HS-27A (cell line): Measurements from ENCODE around the gene DNAJC5G.
"Not testable (repeated sequence)": the region's sequence is repeated elsewhere in the genome, so short reads cannot be mapped to it uniquely, and the experiment has no call there.

Source experiments
- DNase-seq: peaks from one replicate; pipeline ENCODE4 v3.0.0-alpha.2; 2012; ENCODE audit warnings: low read depth, missing footprints

The DNAJC5G gene

GRCh38 chr2:27255187-27255586 is 20.0 kb upstream of the DNAJC5G start:
- DNase-seq, result no peak

GRCh38 chr2:27255660-27256059 is 19.6 kb upstream of the DNAJC5G start:
- peak; percentile 58 for DNase-seq

GRCh38 chr2:27256855-27257454 is 18.3 kb upstream of the DNAJC5G start:
- DNase-seq, result no peak

- no peak for DNase-seq
Measured at GRCh38 chr2:27258051-27258450, 17.2 kb upstream of the DNAJC5G start.

DNA sequence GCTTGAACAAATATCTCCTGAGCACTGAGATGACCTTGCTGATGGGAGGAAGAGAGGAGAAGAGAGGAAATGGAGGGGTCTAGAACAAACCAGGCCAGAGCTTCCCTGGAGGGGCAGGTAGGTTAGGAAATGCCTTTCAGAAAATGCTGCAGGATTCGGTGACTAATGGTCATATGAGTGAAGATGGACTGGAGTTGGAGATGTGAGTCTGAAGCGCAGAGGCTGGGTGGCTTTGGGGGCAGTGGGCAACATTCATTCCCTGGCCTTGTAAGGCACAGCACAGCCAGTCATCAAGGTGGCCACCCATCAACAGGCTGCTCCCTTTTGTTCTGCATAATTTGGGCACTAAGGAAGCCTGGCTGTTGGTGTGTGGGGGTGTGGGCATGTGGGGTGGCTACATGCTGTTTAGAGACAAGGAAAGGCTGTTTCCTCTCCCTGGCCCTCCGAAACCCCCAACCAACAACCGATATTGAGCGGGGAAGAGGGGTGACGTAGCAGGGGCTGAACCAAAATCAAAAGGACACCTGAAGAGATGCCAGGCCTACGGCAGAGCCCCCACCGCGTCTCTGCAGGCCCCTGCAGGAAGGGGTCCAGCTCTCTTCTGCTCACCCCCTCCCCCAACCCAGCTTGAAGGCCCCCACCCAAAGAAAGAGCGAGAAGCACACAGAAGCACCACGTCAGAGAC is 13.8 kb upstream of the DNAJC5G start:
- DNase-seq, result no peak

DNA sequence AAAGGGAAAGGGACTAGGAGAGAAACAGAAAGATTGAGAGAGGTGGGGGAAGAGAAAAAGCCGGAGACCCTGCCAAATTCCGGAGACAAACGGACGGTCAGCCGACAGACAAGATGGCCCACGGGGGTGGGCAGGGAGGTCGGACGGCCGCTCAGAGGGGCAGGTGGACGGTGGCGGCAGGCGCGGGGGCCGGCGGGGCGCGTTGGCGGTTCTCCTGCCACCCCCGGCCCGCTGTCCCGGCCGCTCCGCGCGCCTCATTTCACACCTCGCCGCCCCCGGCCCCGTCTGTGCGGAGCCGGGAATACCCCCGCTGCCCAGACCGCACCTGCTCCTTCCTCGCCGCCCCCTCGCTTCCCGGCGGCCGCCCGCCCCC is 13.3 kb upstream of the DNAJC5G start:
- no peak for DNase-seq

DNA sequence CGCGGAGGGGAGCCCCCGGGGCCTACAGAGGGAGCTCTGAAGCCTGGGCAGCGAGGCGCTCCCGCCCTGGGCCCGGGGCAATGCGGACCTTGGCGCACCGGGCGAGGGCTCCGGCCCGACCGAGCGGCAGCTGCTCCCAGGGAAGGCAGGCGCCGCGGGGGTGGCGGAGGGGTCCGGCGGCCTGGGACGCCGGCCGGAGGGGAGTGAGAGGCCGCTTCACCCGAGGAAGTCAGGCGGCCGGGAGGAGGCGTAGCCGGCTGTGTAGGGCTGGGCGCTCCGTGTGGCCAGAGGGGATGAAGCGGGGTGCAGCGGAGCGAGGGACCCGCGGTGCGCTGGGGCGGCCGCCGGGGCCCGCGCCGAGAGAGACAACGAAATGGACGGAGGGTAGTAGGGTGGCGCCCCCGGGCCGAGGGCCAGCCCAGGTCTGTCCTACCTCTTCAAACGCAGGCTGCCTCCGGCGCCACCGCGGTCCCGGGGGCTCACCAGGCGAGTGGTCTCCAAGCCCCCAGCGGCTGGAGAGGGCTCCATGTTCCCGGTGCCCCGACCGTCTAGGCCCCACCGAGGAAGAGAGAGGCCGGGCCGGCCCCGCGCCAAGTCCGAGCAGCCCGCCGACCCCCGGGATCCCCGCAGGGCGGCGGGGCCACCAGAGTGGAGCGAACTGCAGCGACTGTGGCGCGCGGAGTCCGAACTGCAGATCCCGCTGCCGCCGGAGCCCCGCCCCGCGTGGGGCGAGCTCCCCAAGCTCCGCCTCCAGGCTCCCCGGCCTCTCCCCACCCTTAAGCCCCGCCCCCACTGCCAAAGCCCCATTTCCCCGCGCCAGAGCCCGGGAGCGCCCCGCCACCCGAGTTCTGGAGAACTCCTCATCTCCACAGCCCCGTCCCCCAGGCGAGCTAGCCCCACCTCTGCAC is 12.6 kb upstream of the DNAJC5G start, which contains the start of gene SLC30A3:
TSS of gene SLC30A3 (minus strand) at position 669 of the 908 bp plus-strand sequence. CDS start at position 528, 141 bp downstream.
- DNase-seq, result no peak

DNA sequence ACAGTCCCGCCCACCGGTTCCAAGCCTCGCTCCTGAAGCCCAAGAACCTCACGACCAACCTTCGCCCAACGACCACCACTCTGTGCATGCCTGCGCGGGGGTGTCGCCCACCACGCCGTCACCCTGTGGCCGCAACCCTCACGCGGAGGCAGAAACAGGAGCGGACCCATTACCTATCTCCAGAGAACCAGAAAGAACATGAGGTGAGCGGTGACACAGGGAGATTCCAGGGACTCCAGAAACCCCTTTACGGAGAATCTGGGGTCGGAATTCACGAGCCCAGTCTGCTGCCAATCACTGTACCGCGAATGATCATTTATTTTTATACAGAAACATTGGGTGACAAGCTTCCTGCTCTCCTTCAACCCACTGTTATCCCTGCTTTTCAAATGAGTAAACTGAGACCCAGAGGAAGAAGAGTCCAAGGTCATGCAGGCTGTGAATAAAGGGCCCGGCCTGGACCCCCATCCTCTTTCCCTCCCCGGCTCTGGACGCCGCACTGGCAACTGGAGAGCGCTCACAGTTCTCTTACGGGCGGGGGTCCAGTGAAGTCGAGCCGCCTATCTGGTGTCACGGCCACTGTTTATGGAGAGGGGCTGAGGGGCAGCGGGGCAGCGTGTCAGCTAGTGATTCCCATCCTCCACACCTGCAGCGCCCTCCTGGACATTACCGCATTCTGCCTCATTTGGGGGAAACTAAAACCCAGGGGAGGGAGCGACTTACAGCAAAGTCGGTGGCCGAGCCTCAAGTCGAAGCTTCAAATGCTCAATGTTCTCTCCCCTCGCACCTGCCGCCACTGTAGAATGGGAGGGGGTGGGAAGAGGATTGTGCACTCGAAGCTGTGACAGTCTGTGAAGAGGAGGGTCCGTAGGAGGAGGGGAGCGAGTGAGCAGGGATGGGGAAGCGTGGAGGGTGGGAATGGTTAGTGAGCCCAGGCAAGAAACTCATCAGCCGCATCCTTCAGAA is 11.7 kb upstream of the DNAJC5G start:
- no peak for DNase-seq

- no peak for DNase-seq
Measured at GRCh38 chr2:27264253-27264752, 10.9 kb upstream of the DNAJC5G start.

DNA sequence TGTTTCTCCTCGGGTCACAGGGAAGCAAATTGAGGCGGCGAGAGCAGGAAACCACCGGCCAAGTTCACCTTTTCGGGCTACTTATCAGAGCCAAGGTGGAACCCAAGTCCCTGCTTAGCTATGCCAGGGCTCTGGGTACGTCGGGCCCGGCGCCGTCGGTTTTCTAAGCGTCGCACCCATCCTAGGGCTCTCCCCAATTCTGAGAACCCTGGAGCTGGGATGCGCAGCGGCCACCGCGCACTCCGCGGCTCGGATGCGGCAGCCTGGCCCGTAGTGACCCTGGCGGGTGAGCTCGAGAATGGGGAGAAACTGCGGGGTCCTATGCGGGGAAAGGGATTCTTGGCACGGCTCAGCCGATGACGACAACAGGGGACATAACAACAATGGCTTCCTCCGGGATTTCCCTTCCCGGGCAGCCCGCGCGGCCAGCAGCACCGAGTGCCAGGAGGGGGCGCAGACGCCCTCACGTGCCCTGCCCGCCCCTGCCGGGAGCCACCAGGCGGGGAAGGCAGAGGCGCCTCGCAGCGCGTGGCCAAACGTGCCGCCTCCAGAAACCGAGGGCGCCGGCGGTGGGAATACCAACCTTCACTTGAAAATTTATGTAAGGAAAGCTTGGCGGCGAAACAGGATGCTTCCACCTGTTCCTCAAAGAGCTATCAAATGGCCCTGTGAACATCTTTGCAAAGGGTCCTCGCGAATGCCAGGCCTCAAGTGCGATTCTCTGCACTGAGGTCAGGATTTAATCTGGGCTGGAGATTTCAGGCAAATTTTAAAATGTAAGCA is 10.3 kb upstream of the DNAJC5G start:
- no peak for DNase-seq

DNA sequence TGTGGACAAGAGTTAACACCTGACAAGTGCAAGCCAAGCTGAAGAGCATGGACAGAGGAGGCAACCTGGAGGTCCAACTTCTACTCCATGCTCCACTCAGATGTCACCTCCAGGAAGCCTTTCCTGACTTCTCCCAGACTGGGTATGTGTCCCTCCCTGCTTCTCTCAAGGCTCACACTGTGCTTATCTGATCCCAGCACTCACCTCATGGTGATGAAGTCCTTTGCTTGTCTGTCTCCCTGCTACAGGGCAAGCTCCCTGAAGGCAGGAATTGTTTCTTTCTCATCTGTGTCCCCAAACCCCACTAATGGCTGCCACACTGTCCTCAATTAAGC is 9.7 kb upstream of the DNAJC5G start:
- DNase-seq, result no peak

GRCh38 chr2:27268296-27268695 is 6.9 kb upstream of the DNAJC5G start:
- DNase-seq, result not testable (repeated sequence)

DNA sequence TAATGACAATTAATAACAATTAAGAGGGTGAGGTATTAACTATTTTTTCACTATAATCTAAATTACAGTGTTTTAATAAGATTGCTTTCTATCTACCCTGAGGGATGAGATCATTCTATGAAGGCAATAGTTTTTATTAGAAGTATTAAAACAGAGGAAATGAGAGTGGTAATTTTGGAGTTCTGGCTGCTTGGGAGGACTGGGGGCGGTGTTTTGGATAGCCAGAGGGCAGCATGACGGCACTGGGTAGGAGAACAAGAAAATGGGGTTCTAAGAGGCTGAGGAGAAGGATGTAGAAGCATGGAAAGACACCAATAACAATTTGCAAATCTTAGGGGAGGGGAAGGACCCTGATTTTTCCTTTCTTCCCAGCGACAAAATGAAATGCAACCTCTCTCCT is 5.1 kb upstream of the DNAJC5G start:
- no peak for DNase-seq

GRCh38 chr2:27270670-27271069 is 4.6 kb upstream of the DNAJC5G start:
- DNase-seq, result no peak

DNA sequence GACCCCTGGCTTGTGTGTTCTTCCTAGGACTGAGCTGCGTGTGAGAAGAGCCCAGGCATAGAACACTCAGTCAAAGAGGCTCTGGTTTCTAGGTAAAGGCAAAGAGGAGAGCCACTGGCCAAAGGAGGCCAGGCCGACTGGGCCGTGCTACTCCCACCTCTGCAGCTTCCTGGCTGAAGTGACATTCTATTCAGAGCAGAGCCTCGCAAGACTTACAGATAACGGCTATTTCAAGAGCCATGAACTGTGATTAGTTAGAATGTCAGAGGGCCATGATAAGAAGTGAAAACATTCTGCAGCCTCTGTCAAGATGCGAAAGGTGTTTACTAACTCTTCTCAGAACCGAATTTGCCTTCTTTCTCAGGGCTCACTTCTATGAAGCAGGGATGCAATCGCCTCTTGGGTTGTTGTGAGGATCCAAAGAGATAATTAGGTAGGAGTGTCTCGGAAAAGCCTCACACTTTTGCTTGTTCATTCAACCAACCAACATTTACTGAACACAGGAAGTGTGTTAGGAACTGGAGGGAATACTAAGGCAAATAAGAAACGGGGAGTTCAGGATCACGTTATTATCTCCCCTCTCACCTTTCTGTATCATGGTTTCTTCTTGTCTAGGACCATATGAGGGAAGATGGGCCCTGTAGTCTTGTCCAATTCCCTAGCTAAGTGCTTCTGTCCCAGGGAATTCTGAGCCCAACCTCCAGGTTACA is 3.4 kb upstream of the DNAJC5G start:
- no peak for DNase-seq

- DNase-seq, result not testable (repeated sequence)
Measured at GRCh38 chr2:27272537-27273522, 2.4 kb upstream of the DNAJC5G start.

DNA sequence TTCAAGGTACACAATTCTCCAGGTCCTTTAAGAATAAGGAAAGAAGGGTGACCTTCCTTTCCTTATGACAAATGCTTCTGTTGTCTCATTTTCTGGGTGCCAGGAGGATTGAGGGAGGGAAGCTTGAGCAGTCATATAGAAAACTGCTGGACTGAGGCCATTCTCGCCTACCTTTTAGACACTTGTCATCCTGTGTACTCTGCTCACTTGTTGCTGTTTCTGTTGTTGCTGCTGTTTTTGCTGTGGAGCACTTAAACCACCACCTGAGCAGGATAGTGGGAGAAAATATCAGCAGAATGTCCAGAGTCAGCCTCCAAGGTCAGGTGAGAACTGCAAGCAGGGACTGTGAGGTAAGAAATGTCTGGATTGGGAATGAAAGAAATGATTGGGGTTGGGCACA is 2.8 kb downstream of the DNAJC5G start:
- DNase-seq, result no peak

DNA sequence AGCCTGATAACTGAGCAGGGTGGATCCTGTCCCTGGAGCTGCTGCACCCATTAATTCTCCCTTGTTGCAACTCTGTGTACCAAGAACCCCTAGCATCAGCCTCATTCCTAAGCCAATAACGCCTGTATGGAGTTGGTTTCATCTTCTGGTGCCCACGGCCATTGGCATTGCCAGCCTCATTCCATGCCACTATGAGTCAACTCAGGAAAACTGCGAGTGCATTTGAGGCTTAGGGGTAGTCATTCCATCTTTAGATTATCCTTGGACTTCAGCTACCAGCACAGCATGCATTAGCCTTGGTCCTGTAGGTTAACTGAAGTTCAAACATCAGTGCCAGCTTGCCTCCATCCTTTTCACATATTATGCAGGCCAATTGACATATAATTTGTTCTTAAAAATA is 5.6 kb downstream of the DNAJC5G start:
- no peak for DNase-seq

GRCh38 chr2:27281442-27281841 is 6.2 kb downstream of the DNAJC5G start:
- DNase-seq, result no peak
